Stomach (tissue), 4 donors: ENCODE measurements around the gene AKAP10.
"Not testable (repeated sequence)": the region's sequence is repeated elsewhere in the genome, so short reads cannot be mapped to it uniquely, and the experiment has no call there.

Experiments
- POLR2A ChIP-seq, 4 donors: fragments of 450-650 bp; IDR thresholded peaks; one replicate each; pipeline ENCODE4 v1.6.1; 2016; ENCODE audit warnings: antibody characterized with exemption in 4 of 4, control low read depth in 2 of 4, mild to moderate bottlenecking in 1 of 4, moderate library complexity in 1 of 4
- POLR2AphosphoS5 ChIP-seq, 3 donors: sonication (generic); formaldehyde crosslinking; IDR thresholded peaks; one replicate each; pipeline ENCODE4 v1.6.1; 2016; ENCODE audit warnings: antibody characterized with exemption in 3 of 3
- TF ChIP-seq, protein P1 (sequence below), 7 experiments: fragments of 450-650 bp in 4 of 7; fragments of 200-600 bp in 3 of 7; sonication (generic) in 3 of 7; IDR thresholded peaks; one replicate each; pipeline ENCODE4 v1.5.1; 2016 to 2019; ENCODE audit warnings: antibody characterized with exemption in 7 of 7, control low read depth in 2 of 7, mild to moderate bottlenecking in 1 of 7

DNA sequence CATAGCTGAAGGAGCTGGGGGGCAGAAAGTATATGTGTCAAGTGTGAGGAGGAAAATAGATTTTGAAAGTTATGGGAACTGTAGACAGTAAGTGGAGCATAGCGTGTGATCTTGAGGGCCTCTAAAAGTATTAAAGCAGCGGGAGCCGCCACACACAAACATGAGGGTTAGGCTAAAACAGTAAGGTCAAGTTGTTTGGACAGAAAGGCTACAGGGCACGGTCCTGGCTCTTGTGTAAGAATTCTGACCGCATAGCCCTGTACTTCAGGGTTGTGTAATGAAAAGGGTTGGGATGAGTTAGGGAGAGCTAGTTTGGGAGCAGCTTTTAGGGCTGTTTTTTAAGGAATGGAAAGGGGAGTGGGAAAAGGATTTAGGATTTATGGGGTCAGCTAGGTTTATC, 87.1 kb downstream of the AKAP10 start:
- TF ChIP-seq, protein P1, sequence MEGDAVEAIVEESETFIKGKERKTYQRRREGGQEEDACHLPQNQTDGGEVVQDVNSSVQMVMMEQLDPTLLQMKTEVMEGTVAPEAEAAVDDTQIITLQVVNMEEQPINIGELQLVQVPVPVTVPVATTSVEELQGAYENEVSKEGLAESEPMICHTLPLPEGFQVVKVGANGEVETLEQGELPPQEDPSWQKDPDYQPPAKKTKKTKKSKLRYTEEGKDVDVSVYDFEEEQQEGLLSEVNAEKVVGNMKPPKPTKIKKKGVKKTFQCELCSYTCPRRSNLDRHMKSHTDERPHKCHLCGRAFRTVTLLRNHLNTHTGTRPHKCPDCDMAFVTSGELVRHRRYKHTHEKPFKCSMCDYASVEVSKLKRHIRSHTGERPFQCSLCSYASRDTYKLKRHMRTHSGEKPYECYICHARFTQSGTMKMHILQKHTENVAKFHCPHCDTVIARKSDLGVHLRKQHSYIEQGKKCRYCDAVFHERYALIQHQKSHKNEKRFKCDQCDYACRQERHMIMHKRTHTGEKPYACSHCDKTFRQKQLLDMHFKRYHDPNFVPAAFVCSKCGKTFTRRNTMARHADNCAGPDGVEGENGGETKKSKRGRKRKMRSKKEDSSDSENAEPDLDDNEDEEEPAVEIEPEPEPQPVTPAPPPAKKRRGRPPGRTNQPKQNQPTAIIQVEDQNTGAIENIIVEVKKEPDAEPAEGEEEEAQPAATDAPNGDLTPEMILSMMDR (IDR thresholded peaks at IDR 0.05), result not testable (repeated sequence)
- not testable (repeated sequence) for TF ChIP-seq POLR2A, POLR2AphosphoS5 (IDR thresholded peaks at IDR 0.05)
